ENCODE results near the gene PIK3C2B.

Gene PIK3C2B

GRCh38 chr1:204463125-204464060 lies 31.2 kb downstream of the PIK3C2B start:
- H3K4me3 ChIP-seq (ENCODE audit: low read depth in 1 of 2, low read length in 1 of 2), result no peak overlapping the region
- no peaks in the 10 kb centered on the region for H3K27me3 ChIP-seq
- H3K4me1 ChIP-seq (ENCODE audit: control insufficient read depth in 1 of 2, insufficient read depth in 1 of 2, low read depth in 1 of 2, low read length in 1 of 2), result peaks cover 6 to 9% of the 10 kb centered on the region in 2 experiments
- no peaks in the 10 kb centered on the region for H3K36me3 ChIP-seq
- TF ChIP-seq, protein P1, sequence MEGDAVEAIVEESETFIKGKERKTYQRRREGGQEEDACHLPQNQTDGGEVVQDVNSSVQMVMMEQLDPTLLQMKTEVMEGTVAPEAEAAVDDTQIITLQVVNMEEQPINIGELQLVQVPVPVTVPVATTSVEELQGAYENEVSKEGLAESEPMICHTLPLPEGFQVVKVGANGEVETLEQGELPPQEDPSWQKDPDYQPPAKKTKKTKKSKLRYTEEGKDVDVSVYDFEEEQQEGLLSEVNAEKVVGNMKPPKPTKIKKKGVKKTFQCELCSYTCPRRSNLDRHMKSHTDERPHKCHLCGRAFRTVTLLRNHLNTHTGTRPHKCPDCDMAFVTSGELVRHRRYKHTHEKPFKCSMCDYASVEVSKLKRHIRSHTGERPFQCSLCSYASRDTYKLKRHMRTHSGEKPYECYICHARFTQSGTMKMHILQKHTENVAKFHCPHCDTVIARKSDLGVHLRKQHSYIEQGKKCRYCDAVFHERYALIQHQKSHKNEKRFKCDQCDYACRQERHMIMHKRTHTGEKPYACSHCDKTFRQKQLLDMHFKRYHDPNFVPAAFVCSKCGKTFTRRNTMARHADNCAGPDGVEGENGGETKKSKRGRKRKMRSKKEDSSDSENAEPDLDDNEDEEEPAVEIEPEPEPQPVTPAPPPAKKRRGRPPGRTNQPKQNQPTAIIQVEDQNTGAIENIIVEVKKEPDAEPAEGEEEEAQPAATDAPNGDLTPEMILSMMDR (IDR thresholded peaks at IDR 0.05), result no peak
- H3K9me3 ChIP-seq, result no peaks in the 10 kb centered on the region
- no peak overlapping the region for H3K27ac ChIP-seq

GRCh38 chr1:204462229-204462561 lies 32.4 kb downstream of the PIK3C2B start:
- Histone ChIP-seq H3K27ac (no peak overlapping the region), H3K4me1 (ENCODE audit: control insufficient read depth in 1 of 2, insufficient read depth in 1 of 2, low read depth in 1 of 2, low read length in 1 of 2) (peaks cover 6 to 9% of the 10 kb centered on the region in 2 experiments)

GRCh38 chr1:204461331-204462228 lies 33.0 kb downstream of the PIK3C2B start:
- Histone ChIP-seq H3K27me3 (no peaks in the 10 kb centered on the region), H3K9me3 (no peaks in the 10 kb centered on the region), H3K4me1 (ENCODE audit: control insufficient read depth in 1 of 2, insufficient read depth in 1 of 2, low read depth in 1 of 2, low read length in 1 of 2) (peaks cover 6 to 9% of the 10 kb centered on the region in 2 experiments), H3K4me3 (ENCODE audit: low read depth in 1 of 2, low read length in 1 of 2) (no peak overlapping the region), H3K27ac (no peak overlapping the region), H3K36me3 (no peaks in the 10 kb centered on the region)
- TF ChIP-seq, protein P1 (IDR thresholded peaks at IDR 0.05), result no peak

More at GRCh38 chr1:204462229-204462561, 32.4 kb downstream of the PIK3C2B start:
- TF ChIP-seq, protein P1 (IDR thresholded peaks at IDR 0.05), result no peak
- no peaks in the 10 kb centered on the region for H3K9me3 ChIP-seq
- no peak overlapping the region for H3K4me3 ChIP-seq (ENCODE audit: low read depth in 1 of 2, low read length in 1 of 2)
- H3K36me3 ChIP-seq, result no peaks in the 10 kb centered on the region
- no peaks in the 10 kb centered on the region for H3K27me3 ChIP-seq

DNA sequence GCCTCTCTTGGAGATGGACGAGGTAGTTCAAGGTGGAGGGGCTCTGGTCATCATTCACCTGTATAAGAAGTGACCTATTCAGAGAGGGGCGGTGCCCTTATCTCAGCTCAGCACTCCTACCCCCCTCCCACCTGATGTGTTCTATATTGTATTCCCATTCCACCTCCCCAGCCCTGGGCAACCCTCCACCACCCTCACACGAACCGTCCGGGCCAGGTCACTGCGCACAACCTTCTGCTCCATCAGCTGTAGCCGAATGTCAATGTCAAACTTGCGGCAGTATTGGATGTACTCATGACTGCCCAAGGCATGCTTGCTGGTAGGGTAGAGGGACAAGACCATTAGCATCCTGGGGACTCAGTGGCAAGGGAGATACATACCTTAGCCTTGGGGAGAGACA lies 34.3 kb downstream of the PIK3C2B start:
- H3K4me1 ChIP-seq (ENCODE audit: control insufficient read depth in 1 of 2, insufficient read depth in 1 of 2, low read depth in 1 of 2, low read length in 1 of 2), result peaks cover 6 to 9% of the 10 kb centered on the region in 2 experiments
- H3K4me3 ChIP-seq (ENCODE audit: low read depth in 1 of 2, low read length in 1 of 2), result no peak overlapping the region
- no peaks in the 10 kb centered on the region for H3K27me3 ChIP-seq
- TF ChIP-seq, protein P1 (IDR thresholded peaks at IDR 0.05), result no peak
- H3K27ac ChIP-seq, result no peak overlapping the region
- H3K9me3 ChIP-seq, result no peaks in the 10 kb centered on the region
- H3K36me3 ChIP-seq, result no peaks in the 10 kb centered on the region

- TF ChIP-seq, protein P1 (IDR thresholded peaks at IDR 0.05), result no peak
- H3K9me3 ChIP-seq, result no peaks in the 10 kb centered on the region
- peaks cover 6 to 9% of the 10 kb centered on the region in 2 experiments for H3K4me1 ChIP-seq (ENCODE audit: control insufficient read depth in 1 of 2, insufficient read depth in 1 of 2, low read depth in 1 of 2, low read length in 1 of 2)
- H3K27me3 ChIP-seq, result no peaks in the 10 kb centered on the region
- H3K36me3 ChIP-seq, result no peaks in the 10 kb centered on the region
- H3K27ac ChIP-seq, result no peak overlapping the region
- H3K4me3 ChIP-seq (ENCODE audit: low read depth in 1 of 2, low read length in 1 of 2), result no peak overlapping the region
Measured at GRCh38 chr1:204459706-204460105, 34.9 kb downstream of the PIK3C2B start.

All from neutrophil (primary cell).